HepG2 (cell line): ENCODE results near the gene PARD3. TPM values are rescaled to one million over a fixed set of nuclear protein-coding genes. Genes with fewer than 3 reads are reported as not detected.

Experiments used
- ATAC-seq: fragments of 200-7000 bp; cut with Tn5 transposase; 3 replicates; pipeline ENCODE4 v1.9.1; 2020; ENCODE audit warnings: mild to moderate bottlenecking, moderate library complexity
- BruUV-seq: library from RNA; stranded (reverse); fragments of 400-500 nt; replicated peaks from 2 replicates; lab custom pipeline; 2021; lab: Mats Ljungman, UMichigan
- CTCF ChIA-PET: fragments of 300-600 bp; formaldehyde crosslinking; extraction: SDS; loops from one replicate; lab custom pipeline; 2021; ENCODE audit warnings: low total read pairs, inconsistent platforms, low intra/inter-chr PET ratio; lab: Yijun Ruan, JAX
- POLR2A ChIA-PET: fragments of 350-600 bp; sonication (Branson Sonifier 250); formaldehyde crosslinking; loops from one replicate; lab custom pipeline; 2020; ENCODE audit warnings: antibody characterized with exemption, inconsistent platforms; lab: Yijun Ruan, JAX
- DNase-seq: peaks from one replicate; pipeline ENCODE4 v3.0.0-alpha.2; 2015; ENCODE audit warnings: low spot score
- FAIRE-seq: peaks from 3 replicates; lab custom pipeline; 2011; peaks lifted over from hg19 to GRCh38; lab: Jason Lieb, UNC
- H2AFZ ChIP-seq: one replicate; pipeline ENCODE4 v1.6.1; 2011; ENCODE audit warnings: low read length, inconsistent platforms
- H3K27ac ChIP-seq: fragments of 300-600 bp; 3 replicates; pipeline ENCODE4 v1.8.0; 2011; ENCODE audit warnings: mixed run types, mild to moderate bottlenecking, mixed read lengths, low read length, inconsistent platforms; ENCODE audit not compliant: insufficient read depth; ENCODE audit errors: extremely low read length
- H3K27me3 ChIP-seq, 2 experiments: fragments of 200-600 bp in 1 of 2; 2 replicates in 1 of 2; 3 replicates in 1 of 2; pipeline versions ENCODE4 v1.6.0 to v1.8.0; 2011; ENCODE audit warnings: low read length in 2 of 2, mild to moderate bottlenecking in 2 of 2, moderate library complexity in 2 of 2, inconsistent platforms in 1 of 2; ENCODE audit not compliant: insufficient read depth in 2 of 2, control insufficient read depth in 1 of 2
- H3K36me3 ChIP-seq, 2 experiments: fragments of 200-600 bp in 1 of 2; replicated peaks in 1 of 2; 2 replicates in 1 of 2; 3 replicates in 1 of 2; pipeline versions ENCODE4 v1.5.1 to v1.8.0; 2011; ENCODE audit warnings: low read length in 2 of 2, inconsistent platforms in 1 of 2; ENCODE audit not compliant: insufficient read depth in 2 of 2, control insufficient read depth in 1 of 2
- H3K4me1 ChIP-seq: 2 replicates; pipeline ENCODE4 v1.5.1; 2012; ENCODE audit warnings: low read length, inconsistent platforms; ENCODE audit not compliant: insufficient read depth
- H3K4me2 ChIP-seq: 2 replicates; pipeline ENCODE4 v1.6.0; 2011; ENCODE audit warnings: low read depth, low read length, inconsistent platforms
- H3K4me3 ChIP-seq, 3 experiments: fragments of 200-600 bp in 1 of 3; sonication (generic), shearing (Covaris generic) in 1 of 3; replicated peaks in 1 of 3; 2 replicates each; pipeline ENCODE4 v1.5.1; 2011 to 2016; ENCODE audit warnings: low read length in 3 of 3, inconsistent platforms in 2 of 3, low read depth in 2 of 3, mild to moderate bottlenecking in 2 of 3, control low read depth in 1 of 3, mixed read lengths in 1 of 3; ENCODE audit not compliant: insufficient read depth in 1 of 3
- H3K79me2 ChIP-seq: one replicate; pipeline ENCODE4 v1.6.1; 2011; ENCODE audit warnings: low read length, inconsistent platforms; ENCODE audit not compliant: insufficient read depth
- H3K9ac ChIP-seq: 2 replicates; pipeline ENCODE4 v1.6.0; 2011; ENCODE audit warnings: mild to moderate bottlenecking, low read depth, low read length, inconsistent platforms; ENCODE audit not compliant: insufficient read depth
- H3K9me3 ChIP-seq: 2 replicates; pipeline ENCODE4 v1.5.1; 2012; ENCODE audit warnings: mild to moderate bottlenecking, low read length
- H4K20me1 ChIP-seq: 2 replicates; pipeline ENCODE4 v1.6.0; 2011; ENCODE audit warnings: inconsistent platforms, mild to moderate bottlenecking, low read length, moderate library complexity; ENCODE audit not compliant: insufficient read depth
- AGO2 ChIP-seq: fragments of 200-400 bp; formaldehyde crosslinking; optimal IDR thresholded peaks from 2 replicates; pipeline ENCODE3; 2017; ENCODE audit warnings: mild to moderate bottlenecking, low read depth, low read length, moderate library complexity
- BCL3 ChIP-seq: sonication (generic); formaldehyde crosslinking; IDR thresholded peaks from 2 replicates; pipeline ENCODE4 v1.5.1; 2020; ENCODE audit warnings: mild to moderate bottlenecking, missing genetic modification reagents, moderate library complexity
- BRD4 ChIP-seq: sonication (generic); formaldehyde crosslinking; IDR thresholded peaks from 2 replicates; pipeline ENCODE4 v1.4.0; 2020; ENCODE audit warnings: missing genetic modification reagents
- FOXC1 ChIP-seq: sonication (generic); formaldehyde crosslinking; IDR thresholded peaks from 2 replicates; pipeline ENCODE4 v1.8.0; 2022; ENCODE audit warnings: mild to moderate bottlenecking, missing genetic modification reagents, borderline replicate concordance
- HNF4A ChIP-seq: sonication (generic); formaldehyde crosslinking; IDR thresholded peaks from 2 replicates; pipeline ENCODE4 v1.4.0; 2020; ENCODE audit warnings: missing genetic modification reagents
- NFYB ChIP-seq: sonication (generic); formaldehyde crosslinking; IDR thresholded peaks from 2 replicates; pipeline ENCODE4 v1.4.0; 2020; ENCODE audit warnings: missing genetic modification reagents
- NPAS2 ChIP-seq: sonication (generic); formaldehyde crosslinking; IDR thresholded peaks from 2 replicates; pipeline ENCODE4 v1.8.0; 2022; ENCODE audit warnings: mild to moderate bottlenecking, missing genetic modification reagents, borderline replicate concordance
- ONECUT2 ChIP-seq: sonication (generic); formaldehyde crosslinking; IDR thresholded peaks from 2 replicates; pipeline ENCODE4 v1.4.0; 2020; ENCODE audit warnings: missing genetic modification reagents
- SAFB2 ChIP-seq: sonication (generic); formaldehyde crosslinking; IDR thresholded peaks from 2 replicates; pipeline ENCODE4 v1.5.1; 2020; ENCODE audit warnings: missing genetic modification reagents, low read depth, mild to moderate bottlenecking, borderline replicate concordance
- SNAI1 ChIP-seq: sonication (generic); formaldehyde crosslinking; IDR thresholded peaks from 2 replicates; pipeline ENCODE4 v1.5.0; 2020; ENCODE audit warnings: mild to moderate bottlenecking, missing genetic modification reagents, borderline replicate concordance
- THYN1 ChIP-seq: sonication (generic); formaldehyde crosslinking; IDR thresholded peaks from 2 replicates; pipeline ENCODE4 v1.8.1; 2023; ENCODE audit warnings: low read depth, mild to moderate bottlenecking, moderate library complexity, missing genetic modification reagents, borderline replicate concordance
- ZNF274 ChIP-seq: sonication (generic); formaldehyde crosslinking; IDR thresholded peaks from 2 replicates; pipeline ENCODE4 v1.5.1; 2020; ENCODE audit warnings: mild to moderate bottlenecking, missing genetic modification reagents
- ZNF318 ChIP-seq: sonication (generic); formaldehyde crosslinking; IDR thresholded peaks from 2 replicates; pipeline ENCODE4 v1.4.0; 2020; ENCODE audit warnings: mild to moderate bottlenecking, missing genetic modification reagents
- WGBS: methylation state at CpG from one replicate; pipeline ENCODE4 v1.1.6; 2017; ENCODE audit warnings: low lambda C conversion rate; 5-methylcytosine and 5-hydroxymethylcytosine counted together
- in situ Hi-C: cut with HindIII; loops from 2 replicates; pipeline ENCODE4 v1.10.0; 2017; ENCODE audit warnings: low pct_unique_long_range_greater_than_20kb; ENCODE audit not compliant: extremely low pct_ligation_motif_present
- intact Hi-C: fragments of 100-400 bp; cut with micrococcal nuclease; formaldehyde crosslinking; loops from one replicate; pipeline ENCODE4 v1.10.0; 2022; ENCODE audit not compliant: unreplicated experiment
- polyA plus RNA-seq, 8 experiments: library from polyadenylated mRNA; depleted of rRNA in 3 of 8; stranded (reverse) in 7 of 8; unstranded in 1 of 8; fragments of >200 nt; fragmentation: Illumina TruSeq in 4 of 8; extraction: Trizol in 4 of 8; gene quantifications; 2 replicates each; pipeline versions ENCODE4 v1.2.1 to v1.2.3, GENCODE V29; 2011 to 2016; ENCODE audit warnings: low read depth in 4 of 8, missing spikeins in 1 of 8, mixed read lengths in 1 of 8; ENCODE audit not compliant: insufficient read depth in 1 of 8
- total RNA-seq, 5 experiments: library from RNA; depleted of rRNA; stranded (reverse); fragments of >200 nt; fragmentation: Illumina TruSeq; extraction: Trizol; gene quantifications; 2 replicates each; pipeline ENCODE4 v1.2.3, GENCODE V29; 2016; ENCODE audit warnings: low read depth in 1 of 5

PARD3 gene
- total and polyA plus RNA-seq, 2 of the 13 experiments (the other 11 are each of a cell fraction or from before 2014, with no cell fraction given) = 40.9 to 60.0 TPM

- no peaks in the 10 kb centered on the region for H3K9me3 ChIP-seq
- peaks cover 41% of the 10 kb centered on the region for H3K4me1 ChIP-seq
- 96% methylated on average over 3 of the region's 3 CpGs for WGBS
- no peaks in the 10 kb centered on the region for H4K20me1 ChIP-seq
- H3K27me3 ChIP-seq = no peaks in the 10 kb centered on the region
- ATAC-seq (no peak), DNase-seq (no peak), FAIRE-seq (no peak)
- ChIA-PET POLR2A (no interaction called here), CTCF (no interaction called here)
- H3K27ac ChIP-seq = no peak overlapping the region
- no peak overlapping the region for H3K4me3 ChIP-seq
- H3K4me2 ChIP-seq = no peak overlapping the region
- H3K79me2 ChIP-seq = no peaks in the 10 kb centered on the region
- no TSS peak for BruUV-seq
- no peak overlapping the region for H2AFZ ChIP-seq
- in situ Hi-C loops = no loop called here
- intact Hi-C loops = no loop called here
- H3K9ac ChIP-seq = no peak overlapping the region
- no peaks in the 10 kb centered on the region for H3K36me3 ChIP-seq
- TF ChIP-seq HNF4A (CRISPR knock-in tag) = no peak
- no peak for TF ChIP-seq BRD4 (CRISPR knock-in tag)
- TF ChIP-seq SAFB2 (CRISPR knock-in tag) = no peak
- no peak for TF ChIP-seq FOXC1 (CRISPR knock-in tag)
- TF ChIP-seq SNAI1 (CRISPR knock-in tag) = no peak
- TF ChIP-seq NPAS2 (CRISPR knock-in tag) = no peak
- TF ChIP-seq AGO2 = no peak
- TF ChIP-seq THYN1 (CRISPR knock-in tag) = no peak
- no peak for TF ChIP-seq ZNF274
- no peak for TF ChIP-seq BCL3 (CRISPR knock-in tag)
- TF ChIP-seq ZNF318 = no peak
- no peak for TF ChIP-seq ONECUT2
- TF ChIP-seq NFYB (CRISPR knock-in tag) = no peak
These were observed 406.1 kb downstream of the PARD3 start for GRCh38 chr10:34408956-34409355.
